GM12872 (cell line): ENCODE results near the gene CFAP99.

ENCODE experiments used
- CTCF ChIP-seq: IDR thresholded peaks from 3 replicates; pipeline ENCODE4 v1.5.1; 2011; ENCODE audit warnings: low read depth, mild to moderate bottlenecking, low read length, moderate library complexity; ENCODE audit not compliant: insufficient read depth

CFAP99 gene

GRCh38 chr4:2395038-2395437 lies 23.7 kb upstream of the CFAP99 start:
- TF ChIP-seq CTCF = no peak

- TF ChIP-seq CTCF = no peak
Measured at GRCh38 chr4:2395584-2395983, 23.2 kb upstream of the CFAP99 start.

- no peak for TF ChIP-seq CTCF
Measured at GRCh38 chr4:2396781-2397368, 21.9 kb upstream of the CFAP99 start.

GRCh38 chr4:2397596-2398379 lies 21.0 kb upstream of the CFAP99 start:
- no peak for TF ChIP-seq CTCF

GRCh38 chr4:2399216-2399615 lies 19.5 kb upstream of the CFAP99 start:
- TF ChIP-seq CTCF = no peak

- TF ChIP-seq CTCF = no peak
Measured at GRCh38 chr4:2399631-2400190, 19.0 kb upstream of the CFAP99 start.

- no peak for TF ChIP-seq CTCF
Measured at GRCh38 chr4:2400841-2401609, 17.7 kb upstream of the CFAP99 start.
